DMS 273 (cell line): ENCODE results near the gene MYL11.

Experiments
- DNase-seq: peaks from one replicate; lab custom pipeline; 2025; ENCODE audit not compliant: unreplicated experiment; lab: John Stamatoyannopoulos, UW

The MYL11 gene

DNA sequence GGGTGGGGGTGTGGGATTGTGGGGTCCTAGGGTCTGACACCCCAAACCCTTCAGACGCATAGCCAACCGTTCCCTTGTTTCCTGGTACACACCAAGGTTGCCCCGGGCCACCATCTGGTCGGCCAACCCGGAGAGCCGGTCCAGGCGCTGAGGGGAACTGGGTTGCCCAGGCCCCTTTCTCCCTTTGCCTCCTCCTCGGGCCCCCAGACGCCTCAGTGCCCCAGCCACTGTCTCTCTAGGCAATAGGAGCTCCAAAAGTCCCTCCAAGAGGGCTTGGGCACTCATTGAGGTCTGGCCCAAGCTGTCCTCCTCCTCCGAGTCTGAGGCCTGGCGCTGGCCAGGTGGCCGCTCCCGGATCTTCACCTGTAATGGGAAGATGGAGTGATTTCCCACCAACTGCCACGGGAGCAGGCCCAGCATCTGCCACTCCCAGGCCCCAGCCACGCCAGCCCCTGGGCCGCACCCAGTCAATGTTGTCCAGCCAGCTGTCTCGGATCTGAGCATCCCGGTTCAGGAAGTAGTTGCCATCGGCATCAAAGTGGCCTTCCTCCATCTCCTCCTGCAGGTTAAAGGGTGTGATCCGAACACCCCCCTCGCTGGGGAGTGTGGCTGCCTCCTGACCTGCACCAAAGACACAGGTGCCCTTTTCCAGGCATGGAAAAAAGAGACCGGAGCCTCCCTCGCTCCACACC is 21.0 kb upstream of the MYL11 start:
- no peak for DNase-seq

DNA sequence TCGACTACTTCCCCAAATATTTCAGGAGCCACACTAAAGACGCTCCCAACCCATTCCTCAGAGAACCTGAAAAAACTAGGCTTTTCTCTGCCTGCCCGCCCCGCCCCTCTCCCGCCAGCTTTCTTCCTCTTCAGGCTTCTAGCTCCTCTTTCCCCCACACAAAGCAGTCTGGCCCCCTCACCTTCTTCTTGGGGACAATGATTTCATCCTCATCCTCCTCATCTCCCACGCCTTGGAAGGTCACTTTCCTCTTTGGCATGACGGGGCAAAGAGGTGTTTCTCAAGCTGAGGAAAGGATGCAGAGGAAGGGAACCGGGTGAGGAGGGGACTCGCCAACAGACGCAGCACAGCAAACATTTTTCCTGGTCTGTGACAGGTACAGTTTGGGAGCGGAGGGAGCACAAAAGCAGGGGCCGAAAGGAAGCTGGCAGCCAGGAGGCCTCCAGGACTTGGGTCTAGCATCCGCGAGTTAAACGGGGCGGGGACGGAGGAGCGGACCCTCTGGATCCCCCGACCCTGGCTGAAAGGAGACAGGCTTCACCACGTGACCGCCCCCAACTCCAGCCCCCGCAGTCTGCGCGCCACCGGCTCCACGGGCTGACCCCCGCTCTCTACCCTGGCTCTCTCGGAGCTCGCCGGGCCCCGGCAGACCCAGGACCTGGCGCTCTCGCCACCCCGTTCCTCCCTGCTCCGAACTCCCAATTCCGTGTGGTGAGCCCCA is 20.0 kb upstream of the MYL11 start:
- peak; percentile 72 for DNase-seq

DNA sequence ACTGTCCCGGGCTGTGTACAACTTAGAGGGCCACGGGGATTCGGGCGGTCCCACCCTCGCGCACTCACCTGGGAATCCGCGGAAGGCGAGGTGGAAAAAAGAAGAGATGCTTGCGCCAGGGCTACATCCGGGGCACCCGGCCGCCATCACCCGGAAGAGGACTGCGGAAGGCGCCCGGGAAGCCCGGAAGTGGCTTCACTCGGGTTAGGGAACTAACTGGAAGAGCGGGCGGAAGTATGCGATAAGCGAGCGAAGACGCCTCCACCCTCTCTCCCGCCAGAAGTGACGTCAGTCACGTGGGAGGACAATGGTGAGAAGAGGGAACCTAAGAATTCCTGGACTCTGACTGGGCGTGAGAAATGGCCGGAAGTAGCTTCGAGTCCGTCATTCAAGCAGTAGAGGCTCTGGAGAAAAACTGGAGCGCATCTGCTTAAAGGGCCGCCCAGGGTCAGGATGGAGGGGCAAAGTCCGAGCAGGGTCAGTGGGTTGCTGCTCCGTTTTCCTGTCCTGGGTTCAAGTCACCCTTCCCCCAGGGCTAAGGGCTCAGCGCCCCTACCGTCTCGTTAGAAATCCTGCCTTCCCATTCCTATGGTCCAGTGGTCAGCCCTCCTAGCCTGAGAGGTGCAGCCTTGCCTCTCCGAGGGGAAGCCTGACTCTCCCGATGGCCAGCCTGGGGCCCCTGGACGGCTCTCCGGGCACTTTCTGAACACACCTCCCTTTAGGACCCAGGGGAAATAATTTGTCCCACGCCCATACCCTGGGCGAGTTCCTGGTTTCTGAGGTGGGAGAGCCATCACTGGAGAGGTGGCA is 19.3 kb upstream of the MYL11 start, which contains the start of gene CD2BP2:
Gene CD2BP2, minus strand, starts transcription at position 165 of the 810 bp plus-strand sequence. CDS start 627 bp downstream, outside the sequence.
- DNase-seq = peak; percentile 100

DNA sequence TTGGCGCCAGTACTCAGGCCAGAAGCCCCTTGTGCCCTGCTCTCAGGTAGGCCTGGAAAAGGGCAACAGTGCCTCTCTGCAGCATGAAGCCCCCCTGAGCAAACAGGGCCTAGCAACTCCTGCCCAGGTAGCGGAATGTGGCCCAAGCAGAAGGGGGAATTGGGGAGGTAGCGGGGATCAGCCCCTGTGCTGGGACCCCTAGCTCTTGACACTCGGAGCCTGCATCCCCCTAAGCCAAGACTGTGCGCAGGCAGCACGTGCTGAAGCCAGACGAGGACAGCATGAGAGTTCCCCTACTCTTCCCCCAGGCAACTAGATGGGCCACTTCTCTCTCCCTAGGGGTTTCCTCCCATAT is 18.7 kb upstream of the MYL11 start:
- no peak for DNase-seq

DNA sequence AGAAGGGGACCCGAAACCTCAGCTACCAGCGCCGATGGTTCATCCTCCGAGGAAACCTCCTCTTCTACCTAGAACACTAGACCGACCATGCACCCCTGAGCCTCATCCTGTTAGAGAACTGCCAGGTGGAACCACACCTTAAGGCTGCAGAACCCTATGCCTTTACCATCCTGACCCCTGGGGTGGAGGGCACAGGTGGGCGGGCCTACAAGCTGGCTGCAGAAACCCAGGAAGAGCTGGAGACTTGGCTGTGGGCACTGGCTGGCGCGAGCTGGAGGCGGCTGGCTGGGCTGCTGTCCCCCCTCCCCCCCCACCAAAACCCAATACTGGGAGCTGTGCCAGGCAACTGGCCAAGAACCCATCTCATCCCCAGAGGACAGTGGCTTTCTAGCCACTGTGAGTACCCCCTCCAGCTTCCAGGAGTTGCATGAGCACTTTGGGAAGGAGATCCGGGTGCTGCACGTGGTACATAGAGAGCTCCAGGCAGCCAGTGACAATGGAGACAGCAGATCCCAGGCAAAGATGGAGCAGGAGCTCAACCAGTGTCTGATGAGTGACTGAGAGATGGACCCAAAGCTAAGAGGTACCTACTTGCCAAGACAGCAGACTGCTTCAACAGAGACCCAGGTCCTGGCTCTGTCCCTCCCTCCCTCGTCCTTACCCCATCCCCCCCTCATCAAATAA is 18.1 kb upstream of the MYL11 start:
- DNase-seq = no peak

DNA sequence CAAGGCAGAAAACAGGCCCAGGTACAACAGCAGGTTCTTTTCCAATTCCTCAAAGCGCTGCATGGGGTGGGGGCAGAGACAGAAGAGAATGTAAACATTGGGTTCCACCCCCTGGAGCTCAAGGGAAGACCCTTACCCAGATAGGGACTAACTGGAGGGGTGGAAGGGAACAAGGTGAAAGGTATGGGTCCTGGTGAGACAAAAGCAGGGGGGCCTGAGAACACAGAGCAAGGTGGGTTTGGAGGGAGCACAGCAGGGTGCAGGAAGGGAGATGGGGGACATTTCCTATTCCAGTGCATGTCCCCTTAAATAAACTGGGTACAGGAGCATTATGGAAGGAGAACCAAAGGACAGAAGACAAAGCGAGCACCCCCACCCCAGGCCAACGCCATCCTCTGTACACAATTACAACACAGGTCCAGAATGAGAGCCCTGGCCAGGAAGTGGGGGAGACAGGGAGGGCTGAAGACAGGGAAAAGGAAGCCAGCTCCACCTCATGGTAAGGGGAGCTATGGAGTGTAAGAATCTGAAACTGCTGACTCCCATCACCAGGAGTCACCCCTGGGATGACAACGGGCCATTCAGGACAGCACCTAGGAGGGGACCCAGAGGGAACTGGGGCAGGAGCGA is 17.4 kb upstream of the MYL11 start:
- DNase-seq = no peak

DNA sequence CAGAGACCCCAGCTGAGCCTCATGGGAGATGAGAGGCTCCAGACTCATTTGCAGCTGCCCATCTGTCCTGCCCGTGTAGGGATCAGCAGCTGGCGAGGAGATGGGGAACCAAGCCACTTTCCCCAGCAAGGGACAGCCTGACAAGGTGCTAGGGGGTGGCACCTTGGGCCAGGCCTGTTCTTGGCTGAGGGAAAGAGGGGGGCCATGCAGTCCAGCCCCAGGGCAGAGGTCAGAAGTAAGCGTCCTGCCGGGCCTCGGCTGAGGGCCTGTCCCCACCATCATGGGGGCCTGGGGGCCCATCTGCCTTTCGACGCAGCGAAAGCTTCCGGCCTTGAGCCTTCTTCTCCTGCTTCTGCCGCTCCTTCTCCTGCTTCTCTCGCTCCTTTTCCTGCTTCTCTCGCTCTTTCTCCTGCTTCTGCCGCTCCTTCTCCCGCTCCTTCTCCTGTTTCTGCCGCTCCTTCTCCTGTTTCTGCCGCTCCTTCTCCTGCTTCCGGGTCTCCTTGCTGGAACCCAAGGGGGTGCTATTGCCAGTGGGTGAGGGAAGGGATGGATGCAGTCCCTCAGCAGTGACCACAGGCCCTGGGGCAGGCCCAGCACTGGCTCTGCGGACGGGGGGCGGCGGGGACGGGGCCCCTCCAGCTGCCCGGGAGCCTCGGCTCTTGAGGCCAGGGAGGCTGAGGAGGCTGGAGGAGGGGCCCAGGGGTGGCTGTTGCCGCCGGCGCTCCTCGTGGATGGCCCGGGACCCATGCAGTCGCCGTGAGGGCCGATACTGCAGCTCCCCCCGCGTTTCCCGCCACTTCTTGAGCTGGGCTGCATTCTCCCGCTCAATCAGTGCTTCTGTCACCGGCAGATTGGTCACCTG is 16.7 kb upstream of the MYL11 start:
- DNase-seq = no peak

DNA sequence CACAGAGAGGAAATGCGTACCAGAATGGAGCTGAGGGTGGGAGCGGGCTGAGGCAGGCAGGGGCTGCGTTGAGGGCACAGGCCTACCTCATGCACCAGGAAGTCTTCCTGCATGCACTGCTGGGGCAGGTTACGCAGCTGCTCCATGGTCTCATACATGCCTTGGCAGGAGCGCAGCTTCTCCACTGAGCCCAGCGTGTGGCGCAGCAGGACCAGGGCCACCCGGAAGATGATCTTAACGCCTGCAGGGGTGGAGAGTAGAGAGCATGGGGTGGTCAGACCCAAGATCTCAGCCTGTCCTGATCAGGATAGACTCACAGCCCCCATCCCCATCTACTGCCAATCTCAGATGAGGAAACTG is 16.0 kb upstream of the MYL11 start:
- DNase-seq = no peak

DNA sequence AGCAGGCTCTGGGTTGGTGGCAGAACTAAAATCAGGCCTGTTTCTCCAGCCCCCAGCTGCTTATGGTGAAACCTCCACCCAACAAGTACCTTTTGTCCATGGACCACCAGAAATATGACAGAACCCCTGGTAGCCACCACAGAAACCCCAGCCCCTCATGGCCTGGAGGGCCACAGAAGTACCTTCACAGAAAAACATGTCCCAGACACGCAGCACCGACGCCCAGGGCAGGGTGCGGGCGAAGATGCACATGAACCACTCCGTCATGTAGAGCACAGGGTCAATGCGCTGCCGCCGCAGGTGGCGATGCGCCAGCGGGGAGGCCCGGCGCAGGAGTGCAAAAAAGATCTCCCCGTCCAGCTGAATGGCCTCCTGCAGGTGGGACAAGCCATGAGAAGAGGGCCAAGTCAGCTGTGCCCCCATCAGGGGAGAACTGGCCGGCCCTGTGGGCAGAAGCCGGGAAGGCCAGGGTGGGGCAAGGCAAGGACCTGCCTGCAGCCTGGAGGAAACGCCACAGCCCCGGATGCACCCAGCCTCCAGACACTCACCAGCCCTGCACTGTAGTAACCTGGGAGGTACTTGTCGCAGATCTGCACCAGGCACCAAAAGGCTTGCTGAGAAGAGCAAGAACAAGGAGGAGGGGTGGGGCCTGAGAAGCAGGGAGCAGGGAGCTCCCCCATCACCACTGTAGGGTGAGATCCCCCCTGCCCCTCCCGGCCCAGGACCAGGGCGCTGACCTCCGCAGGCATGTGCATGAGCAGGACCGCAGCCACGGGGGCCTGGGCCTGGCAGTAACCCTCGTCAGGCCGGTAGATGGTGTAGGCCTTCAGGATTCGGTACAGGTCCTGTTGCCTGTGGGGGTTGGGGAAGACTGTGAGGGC is 15.4 kb upstream of the MYL11 start:
- DNase-seq = no peak

DNA sequence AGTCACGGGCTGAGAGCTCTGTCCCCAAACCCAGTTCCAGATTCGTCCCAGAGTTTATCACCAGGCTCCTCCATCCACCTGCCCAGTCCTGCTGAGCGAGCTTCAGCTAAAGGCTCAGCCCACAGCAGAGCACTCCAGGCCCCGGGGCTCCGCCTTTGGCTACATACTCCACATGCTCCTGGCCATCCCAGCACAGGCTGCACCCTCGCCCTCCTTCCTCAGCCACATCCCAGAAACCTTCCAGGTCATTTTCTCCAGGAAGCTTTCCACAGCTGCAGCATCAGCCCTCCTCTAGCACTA is 14.8 kb upstream of the MYL11 start:
- DNase-seq = no peak

DNA sequence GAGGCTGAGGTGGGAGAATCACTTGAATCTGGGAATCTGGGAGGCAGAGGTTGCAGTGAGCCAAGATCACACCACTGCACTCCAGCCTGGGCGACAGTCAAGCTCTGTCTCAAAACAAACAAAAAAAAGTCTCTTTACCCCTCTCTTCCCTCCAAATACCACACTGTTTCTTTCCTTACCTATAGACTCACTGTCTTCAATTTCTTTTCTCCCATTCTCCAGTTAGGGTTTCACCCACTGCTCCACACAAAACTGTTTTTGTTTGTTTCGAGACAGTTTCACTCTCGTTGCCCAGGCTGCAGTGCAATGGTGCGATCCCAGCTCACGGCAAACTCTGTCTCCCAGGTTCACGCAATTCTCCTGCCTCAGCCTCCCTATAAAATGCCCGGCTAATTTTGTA is 13.4 kb upstream of the MYL11 start:
- no peak for DNase-seq

DNA sequence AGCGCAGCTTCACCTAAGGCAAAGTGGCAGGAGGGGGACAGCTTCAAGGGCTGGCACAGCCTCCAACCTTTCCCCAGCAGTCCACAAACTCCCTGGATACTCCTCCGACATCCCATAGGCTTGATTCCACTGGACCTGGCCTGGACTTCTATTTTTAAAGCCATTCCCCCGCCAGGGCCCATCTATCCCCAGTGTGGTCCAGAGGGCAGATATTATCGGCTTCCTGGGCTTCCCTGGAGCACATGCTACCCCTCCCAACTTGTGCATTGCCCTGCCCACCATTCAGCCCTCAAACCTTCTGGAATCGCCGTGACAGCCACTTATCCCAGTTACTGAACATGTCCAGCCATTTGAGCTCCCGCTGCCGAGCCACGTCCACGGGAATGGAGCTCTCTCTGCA is 9.4 kb upstream of the MYL11 start:
- no peak for DNase-seq

DNA sequence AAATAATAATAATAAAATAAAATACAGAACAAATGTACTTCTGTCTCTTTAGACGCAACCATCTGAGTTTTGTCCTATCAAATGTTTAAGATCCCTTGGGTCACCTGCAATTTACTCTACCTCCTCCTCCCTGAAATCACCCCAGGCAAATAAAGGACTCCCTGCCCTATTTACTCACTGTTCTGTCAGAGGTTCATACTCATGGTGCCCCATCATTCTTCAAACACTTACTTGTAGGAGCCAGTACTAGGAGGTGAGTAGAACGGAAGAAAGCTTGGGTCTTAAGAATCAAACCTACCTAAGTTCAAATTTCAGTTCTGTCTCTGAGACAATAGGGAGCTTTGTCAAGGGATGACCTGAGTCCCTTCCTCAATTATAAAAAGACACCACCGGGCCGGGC is 8.1 kb upstream of the MYL11 start:
- DNase-seq = no peak

DNA sequence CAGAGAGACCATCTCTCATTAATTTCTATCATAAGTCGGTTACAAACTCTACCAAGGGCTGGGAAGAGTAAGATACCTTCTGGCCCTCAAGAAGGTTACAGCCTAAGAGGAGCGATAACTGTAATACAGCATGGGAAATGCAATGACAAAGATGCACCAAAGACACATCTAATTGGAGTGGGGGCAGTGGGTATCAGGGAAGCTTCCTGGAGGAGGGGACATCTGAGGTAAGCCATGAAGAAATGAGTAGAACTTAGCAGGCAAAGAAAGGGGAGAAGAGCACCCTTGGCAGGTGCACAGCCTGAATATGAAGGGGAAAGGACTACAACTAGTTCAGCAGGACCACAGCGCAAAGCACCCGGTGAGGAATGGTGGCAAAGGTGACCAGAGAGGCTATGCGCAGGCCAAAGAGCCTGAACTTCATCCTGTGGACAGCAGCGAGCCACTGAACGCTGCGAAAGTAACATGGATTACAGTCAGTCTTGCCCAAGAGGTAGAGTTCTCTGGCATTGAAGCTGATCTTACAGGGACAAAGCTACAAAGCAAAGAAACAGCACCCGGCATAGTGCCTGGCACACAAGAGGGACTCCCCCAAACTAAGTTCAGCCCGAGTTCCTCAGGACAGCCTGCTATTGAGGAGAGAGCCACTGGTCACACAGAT is 7.1 kb upstream of the MYL11 start:
- DNase-seq = no peak

DNA sequence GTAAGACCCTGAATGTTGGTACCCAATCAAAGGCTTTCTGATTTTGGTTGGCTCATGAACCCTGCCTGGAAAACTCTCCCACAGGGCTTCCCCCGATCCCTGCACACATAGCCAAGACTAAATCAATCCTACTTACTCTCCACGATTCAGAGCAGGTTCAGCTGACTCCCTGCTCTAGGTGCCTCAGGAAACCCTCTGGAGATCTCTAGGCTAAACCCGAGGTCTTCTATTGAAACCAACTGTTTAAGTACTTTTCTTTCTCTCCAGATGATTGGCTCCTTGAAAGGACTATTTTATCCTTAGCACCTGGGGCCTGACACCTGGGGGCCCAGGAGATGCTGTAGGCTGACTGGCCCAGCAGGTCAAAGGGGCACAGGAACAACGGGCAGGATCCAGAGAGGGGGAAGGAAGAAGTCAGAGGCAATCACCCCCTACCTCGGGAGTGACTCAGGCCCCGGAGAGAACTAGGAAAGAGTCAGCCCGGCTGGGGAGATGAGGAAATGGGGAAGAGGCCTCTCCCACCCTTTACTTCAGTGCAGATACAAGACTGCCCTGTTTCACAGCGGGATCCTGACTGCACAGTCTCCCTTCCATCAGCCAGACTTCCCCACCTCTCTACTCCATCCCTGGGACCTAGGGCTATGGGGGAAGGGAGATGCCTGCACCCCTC is 6.3 kb upstream of the MYL11 start:
- no peak for DNase-seq

DNA sequence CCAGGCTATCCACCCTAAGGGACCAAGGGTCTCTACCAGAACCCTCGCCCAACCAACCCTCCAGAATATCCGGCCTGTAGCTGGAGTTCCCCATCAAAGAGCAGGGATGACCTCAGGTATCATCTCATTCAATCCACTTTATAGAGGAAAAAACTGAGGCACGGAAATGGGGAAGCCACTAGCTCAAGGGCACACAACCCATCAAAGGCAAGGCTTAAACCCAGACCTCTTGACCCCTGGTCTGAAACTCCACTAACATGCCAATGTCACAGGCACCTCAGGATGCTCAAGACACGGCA is 5.9 kb upstream of the MYL11 start:
- DNase-seq = no peak

DNA sequence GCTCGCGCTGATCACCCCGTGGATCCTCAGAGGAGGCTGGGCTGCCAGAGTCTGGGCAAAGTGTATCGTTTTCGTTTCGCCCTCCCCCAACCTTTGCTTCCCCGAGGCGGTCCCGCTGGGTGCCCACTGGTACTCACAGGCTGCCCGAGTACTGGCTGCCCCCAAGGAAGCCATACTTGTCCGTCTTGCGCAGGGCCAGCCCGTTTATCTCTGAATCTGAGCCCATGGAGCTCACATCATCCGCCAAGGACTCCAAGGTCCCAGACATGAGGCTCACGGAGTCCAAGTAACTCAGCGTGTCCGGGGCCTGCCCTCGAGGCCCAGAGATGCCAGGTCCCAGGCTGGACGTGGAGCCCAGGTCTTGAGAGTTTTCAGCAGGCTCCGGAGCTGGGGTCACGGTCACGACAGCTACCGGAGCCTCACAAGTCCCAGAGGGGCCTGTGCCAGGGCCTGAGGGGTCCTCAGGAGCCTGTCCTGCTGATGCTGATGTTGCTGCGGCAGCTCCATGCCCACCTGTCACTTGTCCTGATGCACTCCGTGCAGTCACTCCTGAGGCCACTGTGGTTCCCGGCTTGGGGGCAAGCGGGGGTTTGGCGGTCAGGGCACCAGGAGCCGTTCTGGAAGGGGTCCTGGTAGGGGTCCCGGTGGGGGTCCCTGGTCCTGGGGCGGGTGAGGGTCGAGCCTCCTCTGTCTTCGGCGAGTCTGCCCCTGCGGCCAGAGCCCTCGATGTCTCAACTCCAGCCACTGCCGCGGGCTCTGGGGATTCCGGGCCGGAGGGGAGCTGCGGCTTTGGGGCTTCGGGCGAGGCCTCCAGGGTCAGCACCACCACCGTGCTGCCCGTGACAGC is 5.3 kb upstream of the MYL11 start:
- peak; percentile 63 for DNase-seq
